ENCODE results near the gene U2AF1L4. TPM values are rescaled to one million over a fixed set of nuclear protein-coding genes. Genes with fewer than 3 reads are reported as not detected.

U2AF1L4 gene
- total and polyA plus RNA-seq, 2 donors (not counting 3 experiments of a cell fraction or from before 2014, with no cell fraction given): 5.6 to 13.5 TPM

GRCh38 chr19:35729021-35729420 lies 16.2 kb downstream of the U2AF1L4 start:
- ChIA-PET CTCF (interaction anchor here (0.8 kb wide), 1 partner anchor 12 kb away, joined by 3 read pairs; no protein-coding TSS in a partner anchor), POLR2A (no interaction called here)
- peaks cover 26 to 78% of the 10 kb centered on the region in 2 experiments for H3K36me3 ChIP-seq (ENCODE audit: control insufficient read depth in 2 of 2, extremely low read depth in 1 of 2, insufficient read depth in 2 of 2, low read length in 2 of 2)
- DNase-seq (ENCODE audit: low read depth, low spot score) (no peak), FAIRE-seq (no peak)
- no peak overlapping the region for H3K4me2 ChIP-seq (ENCODE audit: insufficient read depth, low read length)
- no peaks in the 10 kb centered on the region for H3K9me1 ChIP-seq (replicated peaks; ENCODE audit: control insufficient read depth, extremely low read depth, insufficient read depth, low read length)
- H3K9ac ChIP-seq (replicated peaks; ENCODE audit: extremely low read depth, insufficient read depth, low read length): no peak overlapping the region
- no peaks in the 10 kb centered on the region for H3K79me2 ChIP-seq (ENCODE audit: control insufficient read depth, insufficient read depth, low read length)
- dilution Hi-C loops (cut with MboI; ENCODE audit: extremely low pct_ligation_motif_present, low sequenced_read_pairs) (no loop called here), intact Hi-C loops (cut with micrococcal nuclease) (no loop called here)
- no TSS peak for BruUV-seq (replicated peaks)
- no peaks in the 10 kb centered on the region for H3K9me3 ChIP-seq (replicated peaks; ENCODE audit: control insufficient read depth, insufficient read depth, low read length)
- H3K4me1 ChIP-seq (ENCODE audit: control insufficient read depth, extremely low read depth, insufficient read depth, low read length): no peaks in the 10 kb centered on the region
- no peaks in the 10 kb centered on the region for H3K27me3 ChIP-seq (ENCODE audit: control insufficient read depth in 2 of 2, insufficient read depth in 2 of 2, low read length in 2 of 2)
- H3K4me3 ChIP-seq (replicated peaks in 1 of 3; ENCODE audit: insufficient read depth in 1 of 3, low read depth in 1 of 3, low read length in 3 of 3): no peak overlapping the region
- no peak overlapping the region for H2AFZ ChIP-seq (ENCODE audit: low read depth, low read length)
- no peak overlapping the region for H3K27ac ChIP-seq (ENCODE audit: insufficient read depth, low read depth, low read length)
- no peaks in the 10 kb centered on the region for H4K20me1 ChIP-seq (replicated peaks; ENCODE audit: control insufficient read depth, extremely low read depth, insufficient read depth, low read length)
- TF ChIP-seq POLR2AphosphoS5 (IDR thresholded peaks at IDR 0.05; ENCODE audit: insufficient read depth, low read depth, low read length): no peak
- no peak for TF ChIP-seq FOS (IDR thresholded peaks at IDR 0.05; ENCODE audit: borderline replicate concordance, insufficient read depth, low read length)
- no peak for TF ChIP-seq GATA2 (IDR thresholded peaks at IDR 0.05; ENCODE audit: insufficient read depth, insufficient read length, low read depth, low read length)
- TF ChIP-seq, protein P1, sequence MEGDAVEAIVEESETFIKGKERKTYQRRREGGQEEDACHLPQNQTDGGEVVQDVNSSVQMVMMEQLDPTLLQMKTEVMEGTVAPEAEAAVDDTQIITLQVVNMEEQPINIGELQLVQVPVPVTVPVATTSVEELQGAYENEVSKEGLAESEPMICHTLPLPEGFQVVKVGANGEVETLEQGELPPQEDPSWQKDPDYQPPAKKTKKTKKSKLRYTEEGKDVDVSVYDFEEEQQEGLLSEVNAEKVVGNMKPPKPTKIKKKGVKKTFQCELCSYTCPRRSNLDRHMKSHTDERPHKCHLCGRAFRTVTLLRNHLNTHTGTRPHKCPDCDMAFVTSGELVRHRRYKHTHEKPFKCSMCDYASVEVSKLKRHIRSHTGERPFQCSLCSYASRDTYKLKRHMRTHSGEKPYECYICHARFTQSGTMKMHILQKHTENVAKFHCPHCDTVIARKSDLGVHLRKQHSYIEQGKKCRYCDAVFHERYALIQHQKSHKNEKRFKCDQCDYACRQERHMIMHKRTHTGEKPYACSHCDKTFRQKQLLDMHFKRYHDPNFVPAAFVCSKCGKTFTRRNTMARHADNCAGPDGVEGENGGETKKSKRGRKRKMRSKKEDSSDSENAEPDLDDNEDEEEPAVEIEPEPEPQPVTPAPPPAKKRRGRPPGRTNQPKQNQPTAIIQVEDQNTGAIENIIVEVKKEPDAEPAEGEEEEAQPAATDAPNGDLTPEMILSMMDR (IDR thresholded peaks at IDR 0.05; ENCODE audit: extremely low read depth in 1 of 2, insufficient read depth in 1 of 2, low read depth in 1 of 2, low read length in 2 of 2): no peak
- TF ChIP-seq JUN (IDR thresholded peaks at IDR 0.05; ENCODE audit: borderline replicate concordance, insufficient read depth, insufficient read length, low read depth): no peak
- no peak for TF ChIP-seq EZH2 (IDR thresholded peaks at IDR 0.05; ENCODE audit: borderline replicate concordance, low read depth, low read length, severe bottlenecking)
- TF ChIP-seq, protein P2, sequence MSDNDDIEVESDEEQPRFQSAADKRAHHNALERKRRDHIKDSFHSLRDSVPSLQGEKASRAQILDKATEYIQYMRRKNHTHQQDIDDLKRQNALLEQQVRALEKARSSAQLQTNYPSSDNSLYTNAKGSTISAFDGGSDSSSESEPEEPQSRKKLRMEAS (IDR thresholded peaks at IDR 0.05; ENCODE audit: insufficient read depth, insufficient read length): no peak
- TF ChIP-seq POLR2A (IDR thresholded peaks at IDR 0.05; ENCODE audit: low read depth, low read length): no peak
- no peak for TF ChIP-seq MYC (IDR thresholded peaks at IDR 0.05; ENCODE audit: low read depth, low read length)
